NOMO-1 treated with dmso at 0.1 percent for 144 hours (cell line): Measurements from ENCODE around the gene PTCD3.

Experiments
- DNase-seq: peaks from one replicate; lab custom pipeline; 2025; ENCODE audit not compliant: unreplicated experiment; lab: John Stamatoyannopoulos, UW

Gene PTCD3

DNA sequence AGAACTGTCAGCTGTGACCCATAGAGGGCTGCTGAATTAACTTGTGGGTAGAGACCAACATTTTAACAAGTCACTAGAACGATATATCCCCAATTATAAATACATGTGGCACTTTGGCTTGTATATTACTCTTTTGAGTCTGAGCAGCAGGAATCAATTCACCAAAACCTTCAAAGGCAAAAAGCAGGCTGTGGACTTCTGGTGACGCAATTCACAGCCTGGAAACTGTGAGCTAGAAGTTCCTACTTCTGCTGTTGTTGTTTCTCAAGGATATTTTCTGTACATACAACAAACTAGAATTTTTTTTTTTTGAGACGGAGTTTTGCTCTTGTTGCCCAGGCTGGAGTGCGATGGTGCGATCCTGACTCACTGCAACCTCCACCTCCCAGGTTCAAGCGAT is 37.3 kb downstream of the PTCD3 start:
- DNase-seq = peak; percentile 12

GRCh38 chr2:86143926-86144685 is 38.1 kb downstream of the PTCD3 start:
- no peak for DNase-seq

- DNase-seq = no peak
These were observed 41.8 kb downstream of the PTCD3 start for GRCh38 chr2:86147793-86148192.

GRCh38 chr2:86150502-86150901 is 44.5 kb downstream of the PTCD3 start:
- DNase-seq = no peak

GRCh38 chr2:86157009-86157556 is 51.0 kb downstream of the PTCD3 start:
- DNase-seq = no peak

DNA sequence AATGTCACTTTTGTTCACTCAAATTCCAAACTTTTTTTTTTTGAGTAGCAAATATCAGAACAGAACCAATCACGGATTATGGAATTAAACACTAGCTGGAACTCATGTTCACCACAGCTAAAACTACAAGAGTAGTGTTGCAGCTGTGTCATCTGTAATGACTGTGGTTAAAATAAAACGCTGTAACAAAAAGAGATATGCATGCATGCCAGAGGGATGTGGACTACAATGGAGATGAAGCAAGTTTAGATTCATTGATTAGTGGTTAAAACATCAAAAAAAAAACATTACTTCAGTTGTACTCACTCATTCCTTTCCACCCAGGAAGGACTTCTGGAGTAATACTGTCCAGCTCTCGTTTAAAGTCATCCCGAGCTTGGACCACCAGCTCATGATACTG is 52.3 kb downstream of the PTCD3 start:
- DNase-seq = no peak

- no peak for DNase-seq
These were observed 54.3 kb downstream of the PTCD3 start for GRCh38 chr2:86160156-86160952.

GRCh38 chr2:86170449-86170848 is 64.4 kb downstream of the PTCD3 start:
- DNase-seq = no peak

GRCh38 chr2:86171295-86171694 is 65.3 kb downstream of the PTCD3 start:
- no peak for DNase-seq

- no peak for DNase-seq
These were observed 66.6 kb downstream of the PTCD3 start for GRCh38 chr2:86172610-86173009.

DNA sequence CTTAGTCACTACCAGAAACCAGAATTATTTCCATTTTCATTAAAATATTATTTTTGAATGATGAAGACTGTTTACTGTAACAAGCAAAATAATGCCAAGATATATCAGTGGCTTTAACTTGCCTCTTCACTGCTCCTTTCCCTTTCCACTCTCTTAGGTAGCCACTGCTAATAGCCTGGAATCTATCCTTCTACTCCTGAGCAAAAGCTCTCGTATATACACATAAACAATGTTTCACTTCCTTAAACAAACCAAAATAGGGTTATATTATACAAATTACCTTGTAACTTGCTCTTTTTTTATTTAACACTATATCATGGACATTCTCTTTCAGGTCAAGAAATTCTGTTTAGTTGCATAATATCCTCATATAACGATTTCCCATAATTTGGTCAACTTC is 68.4 kb downstream of the PTCD3 start:
- DNase-seq = no peak

DNA sequence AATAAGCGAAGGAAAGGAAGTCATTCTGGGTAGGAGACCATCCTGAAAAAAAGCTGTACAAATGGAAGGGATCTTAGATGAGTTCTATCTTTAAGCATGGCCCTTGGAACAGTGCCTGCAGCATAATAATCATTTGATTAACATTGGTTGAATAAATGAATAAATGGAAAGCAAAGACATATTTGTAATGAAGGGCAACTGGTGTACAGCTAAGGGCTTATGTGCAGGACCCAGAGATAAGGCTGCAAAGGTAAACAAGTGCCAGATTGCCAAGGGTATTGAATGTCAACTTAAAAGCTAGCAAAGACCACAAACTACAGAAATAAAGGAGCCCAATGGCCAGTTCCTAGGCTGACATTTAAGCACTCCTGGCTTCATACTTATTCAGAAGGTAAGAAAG is 69.8 kb downstream of the PTCD3 start:
- no peak for DNase-seq

GRCh38 chr2:86176597-86176996 is 70.6 kb downstream of the PTCD3 start:
- DNase-seq = no peak

GRCh38 chr2:86185517-86186212 is 79.6 kb downstream of the PTCD3 start:
- no peak for DNase-seq

- DNase-seq = no peak
These were observed 80.4 kb downstream of the PTCD3 start for GRCh38 chr2:86186431-86186830.

- DNase-seq = no peak
These were observed 83.9 kb downstream of the PTCD3 start for GRCh38 chr2:86189782-86190416.
